ENCODE data around the gene TARBP1.

DNA sequence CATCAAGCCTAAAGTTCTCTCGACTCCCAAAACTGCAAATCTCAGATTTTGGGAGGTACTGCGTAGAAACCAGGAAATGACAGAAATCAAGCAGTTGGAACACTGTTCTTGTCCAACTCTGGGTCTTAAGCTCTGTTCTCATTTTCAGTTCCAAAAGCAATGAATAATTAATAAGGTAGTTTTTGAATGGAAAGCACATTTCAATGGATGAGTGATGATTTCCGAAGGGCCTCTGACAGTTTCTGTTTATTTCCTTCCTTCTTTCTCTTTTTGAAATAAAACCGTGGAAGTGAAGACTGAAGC lies 20.9 kb upstream of the TARBP1 start:
- TF ChIP-seq EP300 (conservative IDR thresholded peaks at IDR 0.05; ENCODE audit: poor library complexity, severe bottlenecking), result no peak
- TF ChIP-seq, protein P1, sequence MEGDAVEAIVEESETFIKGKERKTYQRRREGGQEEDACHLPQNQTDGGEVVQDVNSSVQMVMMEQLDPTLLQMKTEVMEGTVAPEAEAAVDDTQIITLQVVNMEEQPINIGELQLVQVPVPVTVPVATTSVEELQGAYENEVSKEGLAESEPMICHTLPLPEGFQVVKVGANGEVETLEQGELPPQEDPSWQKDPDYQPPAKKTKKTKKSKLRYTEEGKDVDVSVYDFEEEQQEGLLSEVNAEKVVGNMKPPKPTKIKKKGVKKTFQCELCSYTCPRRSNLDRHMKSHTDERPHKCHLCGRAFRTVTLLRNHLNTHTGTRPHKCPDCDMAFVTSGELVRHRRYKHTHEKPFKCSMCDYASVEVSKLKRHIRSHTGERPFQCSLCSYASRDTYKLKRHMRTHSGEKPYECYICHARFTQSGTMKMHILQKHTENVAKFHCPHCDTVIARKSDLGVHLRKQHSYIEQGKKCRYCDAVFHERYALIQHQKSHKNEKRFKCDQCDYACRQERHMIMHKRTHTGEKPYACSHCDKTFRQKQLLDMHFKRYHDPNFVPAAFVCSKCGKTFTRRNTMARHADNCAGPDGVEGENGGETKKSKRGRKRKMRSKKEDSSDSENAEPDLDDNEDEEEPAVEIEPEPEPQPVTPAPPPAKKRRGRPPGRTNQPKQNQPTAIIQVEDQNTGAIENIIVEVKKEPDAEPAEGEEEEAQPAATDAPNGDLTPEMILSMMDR (IDR thresholded peaks at IDR 0.05; ENCODE audit: poor library complexity, severe bottlenecking), result no peak
- TF ChIP-seq, protein P2, sequence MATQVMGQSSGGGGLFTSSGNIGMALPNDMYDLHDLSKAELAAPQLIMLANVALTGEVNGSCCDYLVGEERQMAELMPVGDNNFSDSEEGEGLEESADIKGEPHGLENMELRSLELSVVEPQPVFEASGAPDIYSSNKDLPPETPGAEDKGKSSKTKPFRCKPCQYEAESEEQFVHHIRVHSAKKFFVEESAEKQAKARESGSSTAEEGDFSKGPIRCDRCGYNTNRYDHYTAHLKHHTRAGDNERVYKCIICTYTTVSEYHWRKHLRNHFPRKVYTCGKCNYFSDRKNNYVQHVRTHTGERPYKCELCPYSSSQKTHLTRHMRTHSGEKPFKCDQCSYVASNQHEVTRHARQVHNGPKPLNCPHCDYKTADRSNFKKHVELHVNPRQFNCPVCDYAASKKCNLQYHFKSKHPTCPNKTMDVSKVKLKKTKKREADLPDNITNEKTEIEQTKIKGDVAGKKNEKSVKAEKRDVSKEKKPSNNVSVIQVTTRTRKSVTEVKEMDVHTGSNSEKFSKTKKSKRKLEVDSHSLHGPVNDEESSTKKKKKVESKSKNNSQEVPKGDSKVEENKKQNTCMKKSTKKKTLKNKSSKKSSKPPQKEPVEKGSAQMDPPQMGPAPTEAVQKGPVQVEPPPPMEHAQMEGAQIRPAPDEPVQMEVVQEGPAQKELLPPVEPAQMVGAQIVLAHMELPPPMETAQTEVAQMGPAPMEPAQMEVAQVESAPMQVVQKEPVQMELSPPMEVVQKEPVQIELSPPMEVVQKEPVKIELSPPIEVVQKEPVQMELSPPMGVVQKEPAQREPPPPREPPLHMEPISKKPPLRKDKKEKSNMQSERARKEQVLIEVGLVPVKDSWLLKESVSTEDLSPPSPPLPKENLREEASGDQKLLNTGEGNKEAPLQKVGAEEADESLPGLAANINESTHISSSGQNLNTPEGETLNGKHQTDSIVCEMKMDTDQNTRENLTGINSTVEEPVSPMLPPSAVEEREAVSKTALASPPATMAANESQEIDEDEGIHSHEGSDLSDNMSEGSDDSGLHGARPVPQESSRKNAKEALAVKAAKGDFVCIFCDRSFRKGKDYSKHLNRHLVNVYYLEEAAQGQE (IDR thresholded peaks at IDR 0.05; ENCODE audit: borderline replicate concordance), result no peak
- TF ChIP-seq POLR2AphosphoS5 (IDR thresholded peaks at IDR 0.05), result no peak
